Mucosa of rectum (tissue), 2 donors: ENCODE results near the gene RRP8.

Experiments used
- H3K27ac ChIP-seq, 2 donors: one replicate each; pipeline ENCODE4 v1.7.0; 2013; ENCODE audit warnings: inconsistent platforms in 2 of 2, low read depth in 2 of 2, low read length in 2 of 2
- H3K27me3 ChIP-seq, 2 donors: one replicate each; pipeline ENCODE4 v1.7.0; 2013; ENCODE audit warnings: low read length in 2 of 2; ENCODE audit not compliant: control insufficient read depth in 2 of 2, insufficient read depth in 2 of 2
- H3K36me3 ChIP-seq, 2 donors: one replicate each; pipeline ENCODE4 v1.7.0; 2013; ENCODE audit warnings: low read length in 2 of 2; ENCODE audit not compliant: control insufficient read depth in 2 of 2, insufficient read depth in 2 of 2
- H3K4me1 ChIP-seq, 2 donors: one replicate each; pipeline ENCODE4 v1.7.0; 2013; ENCODE audit warnings: low read length in 2 of 2, mild to moderate bottlenecking in 1 of 2; ENCODE audit not compliant: control insufficient read depth in 2 of 2, insufficient read depth in 2 of 2
- H3K4me3 ChIP-seq, 2 donors: one replicate each; pipeline ENCODE4 v1.7.0; 2013; ENCODE audit warnings: low read length in 2 of 2
- H3K9ac ChIP-seq, 2 donors: one replicate each; pipeline ENCODE4 v1.7.0; 2013; ENCODE audit warnings: low read length in 2 of 2, low read depth in 1 of 2, mild to moderate bottlenecking in 1 of 2
- H3K9me3 ChIP-seq, 2 donors: one replicate each; pipeline ENCODE4 v1.7.0; 2013; ENCODE audit warnings: low read length in 2 of 2; ENCODE audit not compliant: control insufficient read depth in 2 of 2
- donor health status: healthy.
- donor health status: Normal muscosa, but diverticular disease.

RRP8 gene

GRCh38 chr11:6632116-6633073 is 29.0 kb upstream of the RRP8 start:
- Histone ChIP-seq H3K27me3 (no peaks in the 10 kb centered on the region), H3K9me3 (no peaks in the 10 kb centered on the region), H3K4me3 (no peak overlapping the region), H3K9ac (no peak overlapping the region), H3K4me1 (peaks cover 12 to 14% of the 10 kb centered on the region in 2 donors), H3K27ac (no peak overlapping the region), H3K36me3 (peaks cover 0 to 10% of the 10 kb centered on the region in 2 donors)

- Histone ChIP-seq H3K27ac (no peak overlapping the region), H3K36me3 (peaks cover 0 to 10% of the 10 kb centered on the region in 2 donors), H3K27me3 (no peaks in the 10 kb centered on the region), H3K4me3 (no peak overlapping the region), H3K4me1 (peaks cover 12 to 14% of the 10 kb centered on the region in 2 donors), H3K9ac (no peak overlapping the region), H3K9me3 (no peaks in the 10 kb centered on the region)
Measured at GRCh38 chr11:6631361-6631890, 28.0 kb upstream of the RRP8 start.

DNA sequence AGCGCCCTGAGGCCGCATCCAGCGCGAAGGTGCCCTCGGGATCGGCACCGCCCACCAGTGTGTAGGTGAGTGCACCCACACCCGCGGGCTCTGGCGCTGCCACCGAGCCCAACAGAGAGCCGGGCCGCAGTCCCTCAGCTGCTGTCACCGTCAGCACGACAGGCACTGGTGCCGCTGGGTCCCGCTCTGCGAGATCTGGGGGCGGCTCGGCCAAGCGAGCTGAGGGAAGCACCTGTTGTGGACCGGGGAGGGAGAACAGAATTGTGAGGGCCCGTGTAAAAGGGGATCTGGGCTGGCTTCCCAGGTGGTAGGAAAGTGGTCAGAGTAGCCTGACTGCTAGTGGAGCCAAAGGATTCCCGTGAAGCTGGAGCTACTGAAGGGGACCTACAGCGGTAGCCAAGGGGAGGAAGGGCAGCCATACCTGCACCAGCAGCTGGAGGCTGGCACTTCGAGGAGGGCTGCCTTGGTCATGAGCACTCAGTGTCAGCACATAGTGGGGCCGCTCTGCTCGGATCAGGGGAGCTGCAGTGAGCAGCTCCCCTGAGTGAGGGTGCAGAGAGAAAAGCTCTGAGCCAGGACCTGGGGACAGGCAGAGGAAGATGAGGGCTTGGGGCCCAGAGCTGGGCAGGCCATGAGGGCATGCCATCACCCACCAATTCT is 27.3 kb upstream of the RRP8 start:
- Histone ChIP-seq H3K36me3 (peaks cover 0 to 10% of the 10 kb centered on the region in 2 donors), H3K9me3 (no peaks in the 10 kb centered on the region), H3K9ac (no peak overlapping the region), H3K4me1 (peaks cover 10 to 12% of the 10 kb centered on the region in 2 donors), H3K4me3 (peak overlapping the region; percentile 13 to 19), H3K27ac (no peak overlapping the region), H3K27me3 (no peaks in the 10 kb centered on the region)

DNA sequence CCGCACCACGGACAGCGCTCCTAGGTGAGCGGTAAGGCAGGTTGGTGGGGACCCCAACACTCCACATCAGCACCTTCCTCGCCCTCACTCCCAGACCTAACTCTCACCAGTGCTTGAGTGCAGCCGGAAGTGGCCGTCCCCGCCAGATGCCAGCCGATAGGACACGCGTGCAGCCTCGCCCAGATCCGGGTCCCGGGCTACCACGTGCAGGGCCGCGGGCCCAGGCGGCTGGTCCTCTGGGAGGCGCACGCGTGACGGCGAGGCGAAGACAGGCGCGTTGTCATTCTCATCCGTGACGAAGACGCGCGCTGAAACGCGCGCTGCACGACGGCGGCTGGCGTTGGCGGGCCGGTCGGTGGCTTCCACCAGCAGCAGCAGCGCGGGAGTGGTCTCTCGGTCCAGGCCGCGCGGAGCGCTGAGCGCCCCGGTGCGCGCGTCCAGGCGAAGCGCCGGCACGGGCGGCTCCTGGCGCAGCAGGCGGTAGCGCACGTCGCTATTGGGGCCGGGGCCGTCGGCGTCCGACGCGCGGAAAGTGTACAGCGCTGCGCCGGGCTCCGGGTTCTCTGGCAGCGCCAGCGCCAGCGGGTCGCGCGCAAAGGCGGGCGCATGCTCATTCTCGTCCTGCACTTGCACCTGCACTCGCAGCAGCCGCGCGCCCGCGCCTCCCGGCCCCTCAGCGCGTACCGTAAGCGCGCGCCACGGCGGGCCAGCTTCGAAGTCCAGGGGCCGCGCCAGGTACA is 26.6 kb upstream of the RRP8 start:
- no peak overlapping the region for H3K9ac ChIP-seq
- peaks cover 4% of the 10 kb centered on the region in 2 donors for H3K4me1 ChIP-seq
- no peaks in the 10 kb centered on the region for H3K27me3 ChIP-seq
- H3K36me3 ChIP-seq = peaks cover 0 to 10% of the 10 kb centered on the region in 2 donors
- H3K9me3 ChIP-seq = no peaks in the 10 kb centered on the region
- no peak overlapping the region for H3K27ac ChIP-seq
- H3K4me3 ChIP-seq = peak overlapping the region; percentile 13 to 19

DNA sequence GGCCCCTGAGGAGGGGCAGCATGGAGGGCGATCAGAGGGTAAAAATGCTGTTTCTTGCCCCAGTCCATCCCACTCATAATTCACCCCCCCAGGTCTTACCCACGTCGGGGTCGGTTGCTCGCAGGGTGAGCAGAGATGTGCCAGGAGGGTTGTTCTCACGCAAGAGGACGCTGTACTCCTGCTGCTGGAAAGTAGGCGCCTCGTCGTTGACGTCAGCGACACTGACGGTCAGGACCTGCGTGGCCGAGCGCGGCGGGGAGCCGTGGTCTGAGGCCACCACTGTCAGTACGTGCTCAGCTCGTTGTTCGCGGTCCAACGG is 26.1 kb upstream of the RRP8 start:
- no peaks in the 10 kb centered on the region for H3K9me3 ChIP-seq
- H3K27me3 ChIP-seq = no peaks in the 10 kb centered on the region
- H3K4me3 ChIP-seq = no peak overlapping the region
- H3K4me1 ChIP-seq = no peaks in the 10 kb centered on the region
- H3K9ac ChIP-seq = no peak overlapping the region
- no peak overlapping the region for H3K27ac ChIP-seq
- peaks cover 0 to 10% of the 10 kb centered on the region in 2 donors for H3K36me3 ChIP-seq

DNA sequence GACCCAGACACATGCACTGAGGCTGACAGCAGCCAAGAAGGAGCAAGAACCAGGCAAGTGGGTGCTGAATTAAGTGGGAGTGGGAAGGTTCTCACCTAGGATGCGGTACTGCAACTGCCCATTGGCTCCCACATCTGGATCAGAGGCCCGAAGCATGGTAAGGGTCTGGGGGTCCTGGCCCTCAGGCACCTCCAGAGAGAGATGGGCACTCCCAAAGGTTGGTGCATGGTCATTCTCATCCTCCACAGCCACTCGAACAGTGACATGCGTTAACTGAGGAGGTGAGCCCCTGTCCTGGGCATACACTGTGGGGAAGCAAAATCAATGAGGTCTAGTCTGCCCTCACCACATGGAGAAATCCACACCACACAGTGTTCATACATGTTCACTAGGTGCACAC is 25.1 kb upstream of the RRP8 start:
- Histone ChIP-seq H3K4me1 (no peaks in the 10 kb centered on the region), H3K36me3 (peaks cover 0 to 10% of the 10 kb centered on the region in 2 donors), H3K4me3 (no peak overlapping the region), H3K9ac (no peak overlapping the region), H3K9me3 (no peaks in the 10 kb centered on the region), H3K27ac (no peak overlapping the region), H3K27me3 (no peaks in the 10 kb centered on the region)

DNA sequence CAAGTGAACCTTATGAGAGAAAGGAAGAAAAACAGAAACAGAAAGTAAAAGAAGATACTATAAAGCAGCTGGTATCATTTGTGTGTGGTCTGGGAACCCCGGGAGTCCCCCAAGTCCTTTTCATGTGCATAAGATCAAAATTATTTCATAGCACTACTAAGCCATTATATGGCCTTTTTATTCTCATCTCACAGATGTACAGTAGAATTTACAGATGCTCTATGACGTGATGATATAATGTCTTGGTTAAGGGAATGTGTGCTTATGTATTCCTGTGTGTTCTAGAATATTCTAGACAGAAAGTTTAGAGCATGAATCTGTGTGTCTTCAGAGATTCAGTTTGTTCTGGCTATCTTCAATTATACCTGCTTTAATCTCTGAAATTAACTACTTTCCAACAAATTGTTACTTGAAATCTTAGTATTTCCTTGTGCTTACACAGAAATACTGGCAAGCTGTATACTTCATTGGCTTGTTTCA is 24.4 kb upstream of the RRP8 start:
- Histone ChIP-seq H3K9ac (no peak overlapping the region), H3K9me3 (no peaks in the 10 kb centered on the region), H3K27me3 (no peaks in the 10 kb centered on the region), H3K4me3 (no peak overlapping the region), H3K4me1 (no peaks in the 10 kb centered on the region), H3K36me3 (peaks cover 0 to 7% of the 10 kb centered on the region in 2 donors), H3K27ac (no peak overlapping the region)

GRCh38 chr11:6626971-6627761 is 23.8 kb upstream of the RRP8 start:
- Histone ChIP-seq H3K9ac (no peak overlapping the region), H3K36me3 (peaks cover 0 to 7% of the 10 kb centered on the region in 2 donors), H3K9me3 (no peaks in the 10 kb centered on the region), H3K27me3 (no peaks in the 10 kb centered on the region), H3K4me1 (no peaks in the 10 kb centered on the region), H3K4me3 (no peak overlapping the region), H3K27ac (no peak overlapping the region)

DNA sequence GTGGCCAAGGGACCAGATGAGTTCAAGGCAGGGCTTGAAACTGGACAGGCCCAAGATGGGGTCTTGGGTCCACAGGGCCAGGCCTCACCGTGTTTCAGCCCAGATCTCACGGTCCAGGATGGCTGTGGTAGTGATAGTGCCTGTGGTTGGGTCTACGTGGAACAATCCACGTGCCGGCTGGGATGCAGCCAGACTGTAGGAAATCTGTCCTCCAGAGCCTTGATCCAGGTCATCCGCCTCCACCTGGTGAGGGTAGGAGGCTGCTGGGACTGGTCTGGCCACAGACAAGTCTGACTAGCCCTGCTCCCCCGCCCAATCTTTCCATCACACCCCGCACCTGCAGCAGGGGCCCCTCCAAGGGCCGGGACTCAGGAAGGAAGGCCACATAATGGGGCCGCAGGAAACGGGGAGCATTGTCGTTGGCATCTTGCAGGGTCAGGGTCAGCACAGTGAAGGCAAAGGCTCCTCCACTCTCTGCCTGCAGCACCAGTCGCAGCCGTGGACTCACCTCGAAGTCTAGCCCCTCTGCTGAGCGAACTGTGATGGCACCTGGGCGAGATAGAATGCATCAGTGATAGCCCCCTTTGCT is 22.5 kb upstream of the RRP8 start:
- Histone ChIP-seq H3K9me3 (no peaks in the 10 kb centered on the region), H3K36me3 (peaks cover 0 to 7% of the 10 kb centered on the region in 2 donors), H3K27me3 (no peaks in the 10 kb centered on the region), H3K4me1 (no peaks in the 10 kb centered on the region), H3K9ac (no peak overlapping the region), H3K4me3 (no peak overlapping the region), H3K27ac (no peak overlapping the region)
